Glutamatergic neuron (in vitro differentiated cells): Measurements from ENCODE around the gene NUB1. TPM values are rescaled to one million over a fixed set of nuclear protein-coding genes. Genes with fewer than 3 reads are reported as not detected.

ENCODE experiments used
- DNase-seq: peaks from one replicate; pipeline ENCODE4 v3.0.0; 2022
- H3K27ac Mint-ChIP-seq: one replicate; pipeline ENCODE4 v1.8.0; 2020; ENCODE audit warnings: mild to moderate bottlenecking, mixed read lengths, inconsistent platforms; ENCODE audit not compliant: unreplicated experiment
- H3K27me3 Mint-ChIP-seq: one replicate; pipeline ENCODE4 v1.8.0; 2020; ENCODE audit warnings: mild to moderate bottlenecking, moderate library complexity, mixed read lengths, inconsistent platforms; ENCODE audit not compliant: unreplicated experiment
- H3K36me3 Mint-ChIP-seq: one replicate; pipeline ENCODE4 v1.8.0; 2020; ENCODE audit warnings: mild to moderate bottlenecking, mixed read lengths, inconsistent platforms; ENCODE audit not compliant: unreplicated experiment
- H3K4me1 Mint-ChIP-seq: one replicate; pipeline ENCODE4 v1.8.0; 2020; ENCODE audit warnings: mild to moderate bottlenecking, low read depth, mixed read lengths, inconsistent platforms; ENCODE audit not compliant: unreplicated experiment
- H3K4me3 Mint-ChIP-seq: one replicate; pipeline ENCODE4 v1.8.0; 2020; ENCODE audit warnings: mild to moderate bottlenecking, mixed read lengths, inconsistent platforms; ENCODE audit not compliant: unreplicated experiment
- H3K9me3 Mint-ChIP-seq: one replicate; pipeline ENCODE4 v1.8.0; 2020; ENCODE audit warnings: mild to moderate bottlenecking, moderate library complexity, mixed read lengths, inconsistent platforms; ENCODE audit not compliant: unreplicated experiment
- CTCF ChIP-seq: fragments of 200-600 bp; sonication (generic); IDR thresholded peaks from one replicate; pipeline ENCODE4 v1.5.0; 2021; ENCODE audit not compliant: partially characterized antibody, unreplicated experiment
- total RNA-seq: library from RNA; stranded (reverse); fragmentation: NEBNext Ultra II Directional; extraction: Animal tissue kit (Norgen Biotek cat#: 25700); gene quantifications from one replicate; pipeline ENCODE4 v1.2.1, GENCODE V29; 2021; ENCODE audit not compliant: unreplicated experiment

The NUB1 gene
- total RNA-seq, 1 donor from 2014 or later, result 41.6 TPM

- Mint-ChIP-seq H3K9me3 (peaks cover 12% of the 10 kb centered on the region), H3K36me3 (peaks cover 10% of the 10 kb centered on the region), H3K4me3 (no peak overlapping the region), H3K27ac (no peak overlapping the region), H3K27me3 (no peaks in the 10 kb centered on the region), H3K4me1 (no peaks in the 10 kb centered on the region)
- no peak for DNase-seq
- no peak for TF ChIP-seq CTCF
Observed at GRCh38 chr7:151317936-151318335, 23.7 kb upstream of the NUB1 start.

GRCh38 chr7:151319189-151319588 is 22.4 kb upstream of the NUB1 start:
- no peak overlapping the region for H3K27ac Mint-ChIP-seq

GRCh38 chr7:151320263-151320845 is 21.3 kb upstream of the NUB1 start:
- H3K4me1 Mint-ChIP-seq, result no peaks in the 10 kb centered on the region
- H3K27ac Mint-ChIP-seq, result no peak overlapping the region
- no peak overlapping the region for H3K4me3 Mint-ChIP-seq
- H3K9me3 Mint-ChIP-seq, result peaks cover 12% of the 10 kb centered on the region
- DNase-seq, result no peak
- peaks cover 10% of the 10 kb centered on the region for H3K36me3 Mint-ChIP-seq
- no peaks in the 10 kb centered on the region for H3K27me3 Mint-ChIP-seq
- TF ChIP-seq CTCF, result no peak

More at GRCh38 chr7:151319189-151319588, 22.4 kb upstream of the NUB1 start:
- peaks cover 12% of the 10 kb centered on the region for H3K9me3 Mint-ChIP-seq
- no peaks in the 10 kb centered on the region for H3K27me3 Mint-ChIP-seq
- no peak for TF ChIP-seq CTCF
- no peaks in the 10 kb centered on the region for H3K4me1 Mint-ChIP-seq
- H3K36me3 Mint-ChIP-seq, result peaks cover 10% of the 10 kb centered on the region
- no peak for DNase-seq
- H3K4me3 Mint-ChIP-seq, result no peak overlapping the region

- TF ChIP-seq CTCF, result no peak
- Mint-ChIP-seq H3K4me1 (no peaks in the 10 kb centered on the region), H3K27ac (no peak overlapping the region), H3K36me3 (peaks cover 10% of the 10 kb centered on the region), H3K9me3 (peaks cover 12% of the 10 kb centered on the region), H3K27me3 (no peaks in the 10 kb centered on the region), H3K4me3 (no peak overlapping the region)
- no peak for DNase-seq
Observed at GRCh38 chr7:151321341-151321740, 20.3 kb upstream of the NUB1 start.

- H3K36me3 Mint-ChIP-seq, result peaks cover 10% of the 10 kb centered on the region
Observed at GRCh38 chr7:151322906-151323305, 18.7 kb upstream of the NUB1 start.

More at GRCh38 chr7:151322906-151323305, 18.7 kb upstream of the NUB1 start:
- DNase-seq, result no peak
- Mint-ChIP-seq H3K9me3 (peaks cover 12% of the 10 kb centered on the region), H3K4me1 (no peaks in the 10 kb centered on the region), H3K27me3 (no peaks in the 10 kb centered on the region), H3K4me3 (no peak overlapping the region), H3K27ac (no peak overlapping the region)
- TF ChIP-seq CTCF, result no peak
